GM12878 (cell line): ENCODE data around the gene PDGFB. TPM values are rescaled to one million over a fixed set of nuclear protein-coding genes. Genes with fewer than 3 reads are reported as not detected.

Experiments
- ATAC-seq: fragments of 200-7000 bp; cut with Tn5 transposase; 3 replicates; pipeline ENCODE4 v1.9.1; 2020; ENCODE audit warnings: mild to moderate bottlenecking, moderate library complexity
- BruUV-seq: library from RNA; stranded (reverse); fragments of 400-500 nt; replicated peaks from 2 replicates; lab custom pipeline; 2021; lab: Mats Ljungman, UMichigan
- CTCF ChIA-PET: fragments of 300-600 bp; sonication (Branson Sonifier 250); formaldehyde crosslinking; extraction: SDS; loops from one replicate; lab custom pipeline; 2021; ENCODE audit warnings: inconsistent platforms; lab: Yijun Ruan, JAX
- POLR2A ChIA-PET: fragments of 350-600 bp; formaldehyde crosslinking; extraction: SDS; loops from one replicate; lab custom pipeline; 2021; ENCODE audit warnings: inconsistent platforms; lab: Charles Lee
- RAD21 ChIA-PET: fragments of 300-600 bp; sonication (Branson Sonifier 250); formaldehyde crosslinking; loops from one replicate; lab custom pipeline; 2023; ENCODE audit warnings: antibody characterized with exemption; ENCODE audit not compliant: unreplicated experiment; lab: Charles Lee
- SMC1A ChIA-PET: fragments of 300-600 bp; sonication (Branson Sonifier 250); formaldehyde crosslinking; loops from one replicate; lab custom pipeline; 2023; ENCODE audit not compliant: unreplicated experiment, uncharacterized antibody; lab: Charles Lee
- DNase-seq: peaks from one replicate; pipeline ENCODE4 v3.0.0-alpha.2; 2011; ENCODE audit warnings: low read depth, low spot score
- FAIRE-seq: peaks from 3 replicates; lab custom pipeline; 2011; peaks lifted over from hg19 to GRCh38; lab: Jason Lieb, UNC
- H2AFZ ChIP-seq: 2 replicates; pipeline ENCODE4 v1.6.0; 2011; ENCODE audit warnings: low read depth, low read length, control low read depth; ENCODE audit not compliant: control insufficient read depth
- H3K27ac ChIP-seq: 2 replicates; pipeline ENCODE4 v1.5.1; 2011; ENCODE audit warnings: control low read depth; ENCODE audit not compliant: control insufficient read depth, insufficient read depth
- H3K27me3 ChIP-seq, 2 experiments: replicated peaks in 1 of 2; 2 replicates each; pipeline versions ENCODE4 v1.6.0 to v1.6.1; 2011; ENCODE audit warnings: low read length in 1 of 2; ENCODE audit not compliant: control insufficient read depth in 2 of 2, insufficient read depth in 2 of 2
- H3K36me3 ChIP-seq, 2 experiments: 2 replicates each; pipeline ENCODE4 v1.5.1; 2011; ENCODE audit warnings: low read length in 1 of 2; ENCODE audit not compliant: control insufficient read depth in 2 of 2, insufficient read depth in 2 of 2
- H3K4me1 ChIP-seq: 2 replicates; pipeline ENCODE4 v1.6.1; 2011; ENCODE audit warnings: mild to moderate bottlenecking, low read length, moderate library complexity, mixed read lengths; ENCODE audit not compliant: control insufficient read depth, insufficient read depth
- H3K4me2 ChIP-seq: 2 replicates; pipeline ENCODE4 v1.6.0; 2011; ENCODE audit warnings: control low read depth; ENCODE audit not compliant: control insufficient read depth, insufficient read depth
- H3K4me3 ChIP-seq: fragments of 200-600 bp; sonication (generic); 2 replicates; pipeline ENCODE4 v1.5.1; 2016
- H3K79me2 ChIP-seq: 2 replicates; pipeline ENCODE4 v1.6.0; 2011; ENCODE audit warnings: low read length; ENCODE audit not compliant: control insufficient read depth, insufficient read depth
- H3K9ac ChIP-seq: 2 replicates; pipeline ENCODE4 v1.8.0; 2011; ENCODE audit warnings: low read length, control low read depth, mixed read lengths; ENCODE audit not compliant: control insufficient read depth, insufficient read depth
- H3K9me3 ChIP-seq: replicated peaks from 3 replicates; pipeline ENCODE4 v1.5.1; 2011; ENCODE audit warnings: mild to moderate bottlenecking, low read length; ENCODE audit not compliant: control insufficient read depth, insufficient read depth
- H4K20me1 ChIP-seq: 2 replicates; pipeline ENCODE4 v1.6.0; 2011; ENCODE audit not compliant: control insufficient read depth, insufficient read depth
- BCLAF1 ChIP-seq: fragments of 450-650 bp; IDR thresholded peaks from 2 replicates; pipeline ENCODE4 v1.6.1; 2017; ENCODE audit warnings: antibody characterized with exemption, mild to moderate bottlenecking, moderate library complexity
- E2F4 ChIP-seq: IDR thresholded peaks from 2 replicates; pipeline ENCODE4 v1.6.1; 2012; ENCODE audit warnings: low read depth, low read length, improper control_type of control experiment
- GABPA ChIP-seq: IDR thresholded peaks from 2 replicates; pipeline ENCODE4 v1.6.1; 2014; ENCODE audit warnings: antibody characterized with exemption, low read depth, mild to moderate bottlenecking, inconsistent platforms
- MTA2 ChIP-seq: fragments of 450-650 bp; IDR thresholded peaks from 2 replicates; pipeline ENCODE4 v1.6.1; 2016; ENCODE audit warnings: low read depth, mild to moderate bottlenecking, moderate library complexity
- NFXL1 ChIP-seq: fragments of 450-650 bp; IDR thresholded peaks from 2 replicates; pipeline ENCODE4 v1.6.1; 2017; ENCODE audit warnings: antibody characterized with exemption, mild to moderate bottlenecking, borderline replicate concordance
- SUPT20H ChIP-seq: IDR thresholded peaks from 2 replicates; pipeline ENCODE4 v1.6.1; 2011; ENCODE audit warnings: low read depth, mild to moderate bottlenecking, low read length, moderate library complexity, borderline replicate concordance; ENCODE audit not compliant: control insufficient read depth
- WGBS: methylation state at CpG from one replicate; pipeline ENCODE4 v1.1.6; 2016; ENCODE audit warnings: low lambda C conversion rate; ENCODE audit not compliant: insufficient replicate concordance, insufficient coverage; ENCODE audit errors: missing lambda C conversion rate; 5-methylcytosine and 5-hydroxymethylcytosine counted together
- in situ Hi-C: fragments of 300-500 bp; cut with MboI; formaldehyde crosslinking; loops from 9 replicates; pipeline ENCODE4 v1.14.3; 2018; ENCODE audit warnings: mixed read lengths
- intact Hi-C: fragments of 100-400 bp; cut with micrococcal nuclease; formaldehyde crosslinking; loops from one replicate; pipeline ENCODE4 v1.14.2; 2022; ENCODE audit not compliant: unreplicated experiment
- polyA plus RNA-seq, 11 experiments: library from polyadenylated mRNA; depleted of rRNA in 4 of 11; unstranded in 6 of 11; stranded (reverse) in 5 of 11; fragments of >200 nt; fragmentation: Nextera tagmentation in 4 of 11; fragmentation: Illumina TruSeq in 1 of 11; extraction: Ambion mirVana in 4 of 11; extraction: Trizol in 1 of 11; gene quantifications; 1 replicate in 1 of 11; 2 replicates in 10 of 11; pipeline versions ENCODE4 v1.2.1 to v1.2.3, GENCODE V29; 2011 to 2016; ENCODE audit warnings: inconsistent platforms in 2 of 11, missing spikeins in 2 of 11, low read depth in 1 of 11
- total RNA-seq, 4 experiments: library from RNA; depleted of rRNA in 3 of 4; stranded (reverse); fragments of >200 nt in 3 of 4; fragmentation: Illumina TruSeq in 1 of 4; extraction: Trizol in 1 of 4; gene quantifications; 2 replicates each; pipeline versions ENCODE4 v1.2.1 to v1.2.3, GENCODE V29; 2013 to 2021
- TF ChIP-seq, protein P1 (sequence below): IDR thresholded peaks from 2 replicates; pipeline ENCODE4 v1.6.1; 2011; ENCODE audit warnings: low read depth, low read length, improper control_type of control experiment, borderline replicate concordance

PDGFB gene
- total and polyA plus RNA-seq, 10 of the 15 experiments (the other 5 are each of a cell fraction or from before 2014, with no cell fraction given) = 0.13 to 1.1 (median 0.56) TPM; not detected in 1

GRCh38 chr22:39234472-39234787, 10.4 kb downstream of the PDGFB start:
- Histone ChIP-seq H3K27ac (no peak overlapping the region), H3K4me3 (no peak overlapping the region), H3K27me3 (no peaks in the 10 kb centered on the region; a peak in 2 of 4 replicates), H3K79me2 (no peaks in the 10 kb centered on the region), H2AFZ (no peak overlapping the region), H3K4me2 (no peak overlapping the region), H3K9ac (no peak overlapping the region), H3K36me3 (no peaks in the 10 kb centered on the region), H3K4me1 (peaks cover 29% of the 10 kb centered on the region), H3K9me3 (no peaks in the 10 kb centered on the region), H4K20me1 (no peaks in the 10 kb centered on the region)
- POLR2A ChIA-PET = no interaction called here
- RAD21 ChIA-PET = interaction anchor here (0.6 to 1.3 kb wide), 2 partner anchors 63 to 72 kb away, joined by 3 to 4 read pairs; no protein-coding TSS in a partner anchor
- TF ChIP-seq E2F4 = no peak
- WGBS = 52% methylated on average over 10 of the region's 10 CpGs
- no peak for FAIRE-seq
- no TSS peak for BruUV-seq
- in situ Hi-C loops (no loop called here), intact Hi-C loops (no loop called here)
- SMC1A ChIA-PET = no interaction called here
- no peak for DNase-seq
- no peak for ATAC-seq
- CTCF ChIA-PET = no interaction called here

GRCh38 chr22:39233710-39234471, 10.9 kb downstream of the PDGFB start:
- Histone ChIP-seq H3K27me3 (no peaks in the 10 kb centered on the region; a peak in 2 of 4 replicates), H3K9me3 (no peaks in the 10 kb centered on the region), H3K4me3 (no peak overlapping the region), H3K4me1 (peaks cover 29% of the 10 kb centered on the region), H3K79me2 (no peaks in the 10 kb centered on the region), H3K4me2 (no peak overlapping the region), H3K27ac (no peak overlapping the region), H3K9ac (no peak overlapping the region), H4K20me1 (no peaks in the 10 kb centered on the region), H2AFZ (no peak overlapping the region), H3K36me3 (no peaks in the 10 kb centered on the region)
- ATAC-seq (no peak), FAIRE-seq (no peak), DNase-seq (no peak)
- 30% methylated on average over 11 of the region's 16 CpGs for WGBS
- no TSS peak for BruUV-seq
- ChIA-PET RAD21 (interaction anchor here (0.6 to 1.3 kb wide), 2 partner anchors 63 to 73 kb away, joined by 3 to 4 read pairs; no protein-coding TSS in a partner anchor), SMC1A (no interaction called here), CTCF (no interaction called here), POLR2A (no interaction called here)
- in situ Hi-C loops = no loop called here
- intact Hi-C loops = no loop called here
- TF ChIP-seq SUPT20H (no peak), BCLAF1 (no peak), GABPA (no peak), NFXL1 (no peak), MTA2 (no peak)
- TF ChIP-seq, protein P1, sequence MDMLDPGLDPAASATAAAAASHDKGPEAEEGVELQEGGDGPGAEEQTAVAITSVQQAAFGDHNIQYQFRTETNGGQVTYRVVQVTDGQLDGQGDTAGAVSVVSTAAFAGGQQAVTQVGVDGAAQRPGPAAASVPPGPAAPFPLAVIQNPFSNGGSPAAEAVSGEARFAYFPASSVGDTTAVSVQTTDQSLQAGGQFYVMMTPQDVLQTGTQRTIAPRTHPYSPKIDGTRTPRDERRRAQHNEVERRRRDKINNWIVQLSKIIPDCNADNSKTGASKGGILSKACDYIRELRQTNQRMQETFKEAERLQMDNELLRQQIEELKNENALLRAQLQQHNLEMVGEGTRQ = no peak
